Measurements from ENCODE around the gene KCTD21.

Gene KCTD21

DNA sequence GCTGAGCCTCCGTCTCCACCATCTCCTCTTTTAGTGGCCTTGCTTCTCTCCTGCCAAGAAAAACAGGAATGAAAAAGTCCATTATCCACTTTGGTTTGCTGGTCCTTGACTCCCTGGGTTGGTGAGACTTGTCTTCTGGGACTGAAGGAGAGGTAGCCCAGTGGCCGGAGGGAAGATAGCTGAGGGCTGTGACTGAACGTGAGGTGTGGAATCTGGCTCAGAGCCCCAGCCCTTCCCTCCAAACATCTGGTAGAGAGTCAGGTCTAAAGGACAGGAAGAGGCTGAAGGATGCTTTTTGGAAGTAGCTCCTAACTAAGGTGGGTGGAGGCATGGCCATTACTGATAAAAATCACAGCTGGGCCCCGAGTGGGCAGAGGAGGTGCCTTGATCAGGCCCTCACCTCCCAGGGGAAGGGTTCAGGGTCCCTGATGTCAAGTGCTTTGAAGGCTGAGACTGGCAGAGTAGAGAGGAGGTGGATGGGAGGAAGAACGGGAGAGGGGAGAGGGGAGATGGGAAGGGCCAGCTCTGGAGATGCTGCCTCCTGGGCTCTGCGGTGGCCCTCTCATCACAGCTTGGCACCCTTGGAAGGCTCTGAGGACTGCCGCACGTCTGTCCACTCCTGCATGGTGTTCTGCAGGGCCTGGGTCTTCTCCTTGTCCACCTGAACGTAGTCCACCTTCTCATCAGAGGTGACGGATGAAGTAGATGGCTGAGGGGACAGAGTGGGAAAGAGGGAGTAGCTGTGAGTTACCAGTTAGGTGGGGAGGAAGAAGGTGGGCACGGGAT, 30.5 kb upstream of the KCTD21 start:
- no peak overlapping the region for H3K4me3 ChIP-seq (ENCODE audit: extremely low read depth, insufficient read depth, low read length, poor library complexity, severe bottlenecking)
- H3K36me3 ChIP-seq (ENCODE audit: control insufficient read depth, insufficient read depth, low read length), result peaks cover 97% of the 10 kb centered on the region
- no peak overlapping the region for H3K27ac ChIP-seq (ENCODE audit: low read depth, low read length, severe bottlenecking)
- WGBS, 2 experiments (ENCODE audit: insufficient coverage in 2 of 2), result 91 to 100% methylated on average over 4 to 8 of the region's 11 CpGs
- peaks cover 5% of the 10 kb centered on the region for H3K4me1 ChIP-seq (ENCODE audit: control insufficient read depth, insufficient read depth, low read length, poor library complexity, severe bottlenecking)
- H3K9me3 ChIP-seq (ENCODE audit: control insufficient read depth, low read length), result no peaks in the 10 kb centered on the region

- H3K27ac ChIP-seq (ENCODE audit: low read depth, low read length, severe bottlenecking), result no peak overlapping the region
- no peak overlapping the region for H3K4me3 ChIP-seq (ENCODE audit: extremely low read depth, insufficient read depth, low read length, poor library complexity, severe bottlenecking)
- peaks cover 5% of the 10 kb centered on the region for H3K4me1 ChIP-seq (ENCODE audit: control insufficient read depth, insufficient read depth, low read length, poor library complexity, severe bottlenecking)
- H3K36me3 ChIP-seq (ENCODE audit: control insufficient read depth, insufficient read depth, low read length), result peaks cover 97% of the 10 kb centered on the region
- no peaks in the 10 kb centered on the region for H3K9me3 ChIP-seq (ENCODE audit: control insufficient read depth, low read length)
- 97 to 100% methylated on average over 10 to 14 of the region's 14 CpGs for WGBS, 2 experiments (ENCODE audit: insufficient coverage in 2 of 2)
Measured at GRCh38 chr11:78217650-78218541, 29.5 kb upstream of the KCTD21 start.

- no peak overlapping the region for H3K27ac ChIP-seq (ENCODE audit: low read depth, low read length, severe bottlenecking)
- WGBS, 2 experiments (ENCODE audit: insufficient coverage in 2 of 2), result 95% methylated on average over 2 to 4 of the region's 5 CpGs
- H3K36me3 ChIP-seq (ENCODE audit: control insufficient read depth, insufficient read depth, low read length), result peaks cover 97% of the 10 kb centered on the region
- H3K4me1 ChIP-seq (ENCODE audit: control insufficient read depth, insufficient read depth, low read length, poor library complexity, severe bottlenecking), result peaks cover 5% of the 10 kb centered on the region
- no peaks in the 10 kb centered on the region for H3K9me3 ChIP-seq (ENCODE audit: control insufficient read depth, low read length)
- H3K4me3 ChIP-seq (ENCODE audit: extremely low read depth, insufficient read depth, low read length, poor library complexity, severe bottlenecking), result no peak overlapping the region
Measured at GRCh38 chr11:78216571-78217287, 28.3 kb upstream of the KCTD21 start.

DNA sequence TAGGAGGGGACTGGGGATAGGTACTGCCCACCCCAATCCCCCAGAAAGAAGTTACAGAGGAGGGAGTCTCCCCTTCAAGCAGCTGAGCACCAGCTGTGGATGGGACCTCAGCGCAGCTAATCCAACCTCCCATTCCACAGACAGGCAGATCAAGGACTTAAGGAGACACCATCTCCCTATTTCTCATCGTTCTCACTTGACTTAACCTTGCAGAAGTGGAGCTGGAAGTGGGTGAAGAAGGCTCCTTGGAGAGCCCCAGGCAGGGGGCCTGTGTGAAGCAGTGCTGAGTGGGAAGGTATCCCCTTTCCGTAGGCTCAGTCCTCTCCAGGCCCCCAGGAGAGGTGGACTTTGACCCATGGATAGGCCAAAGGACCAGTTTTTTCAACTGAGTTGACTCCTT, 27.6 kb upstream of the KCTD21 start:
- WGBS, 2 experiments (ENCODE audit: insufficient coverage in 2 of 2), result 89 to 100% methylated on average over 1 of the region's 3 CpGs
- no peaks in the 10 kb centered on the region for H3K9me3 ChIP-seq (ENCODE audit: control insufficient read depth, low read length)
- H3K27ac ChIP-seq (ENCODE audit: low read depth, low read length, severe bottlenecking), result no peak overlapping the region
- H3K4me1 ChIP-seq (ENCODE audit: control insufficient read depth, insufficient read depth, low read length, poor library complexity, severe bottlenecking), result peaks cover 5% of the 10 kb centered on the region
- no peak overlapping the region for H3K4me3 ChIP-seq (ENCODE audit: extremely low read depth, insufficient read depth, low read length, poor library complexity, severe bottlenecking)
- H3K36me3 ChIP-seq (ENCODE audit: control insufficient read depth, insufficient read depth, low read length), result peaks cover 96% of the 10 kb centered on the region

DNA sequence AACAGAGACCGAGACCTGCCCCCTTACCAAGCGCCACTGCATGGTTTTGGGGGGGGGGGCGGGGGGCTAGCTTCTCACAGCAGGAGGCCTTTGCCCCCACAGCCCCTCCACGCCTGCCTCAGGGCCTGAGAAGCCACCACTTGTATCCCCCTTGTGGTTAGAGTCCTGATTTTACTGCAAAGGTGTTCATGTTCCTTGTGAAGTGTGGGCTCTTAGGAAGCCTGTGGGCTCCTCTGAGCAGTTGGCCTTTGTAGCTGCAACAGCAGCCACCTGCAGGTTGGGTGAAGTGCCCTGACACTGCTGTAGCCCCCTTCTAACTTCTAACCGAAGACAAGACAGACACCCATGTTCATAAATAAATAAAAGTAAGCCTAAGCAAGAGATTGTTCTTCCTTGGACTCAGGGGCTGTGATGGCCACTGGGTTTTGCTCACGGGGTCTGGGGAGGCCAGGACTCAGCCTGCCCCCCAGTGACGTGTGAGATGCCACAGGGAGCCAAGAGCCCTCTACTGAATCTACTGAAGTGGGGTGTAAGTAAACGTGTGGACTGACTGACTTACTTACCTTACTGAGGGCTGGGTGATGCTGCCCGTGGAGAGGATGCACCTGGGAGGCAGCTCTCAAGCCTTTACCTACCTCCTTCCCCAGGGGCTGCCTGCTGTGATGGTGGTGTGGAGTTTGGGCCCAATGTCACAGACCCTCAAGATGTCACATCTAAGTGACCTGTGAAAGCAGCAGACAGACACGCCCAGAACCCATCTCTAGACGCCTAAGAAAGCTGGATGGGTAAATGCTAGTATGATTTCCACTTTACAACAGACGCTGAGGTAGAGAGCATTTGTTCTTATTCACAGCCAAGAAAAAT, 26.1 kb upstream of the KCTD21 start:
- peaks cover 5% of the 10 kb centered on the region for H3K4me1 ChIP-seq (ENCODE audit: control insufficient read depth, insufficient read depth, low read length, poor library complexity, severe bottlenecking)
- peaks cover 96% of the 10 kb centered on the region for H3K36me3 ChIP-seq (ENCODE audit: control insufficient read depth, insufficient read depth, low read length)
- no peak overlapping the region for H3K4me3 ChIP-seq (ENCODE audit: extremely low read depth, insufficient read depth, low read length, poor library complexity, severe bottlenecking)
- WGBS, 2 experiments (ENCODE audit: insufficient coverage in 2 of 2), result 94 to 96% methylated on average over 3 to 4 of the region's 12 CpGs
- H3K9me3 ChIP-seq (ENCODE audit: control insufficient read depth, low read length), result no peaks in the 10 kb centered on the region
- no peak overlapping the region for H3K27ac ChIP-seq (ENCODE audit: low read depth, low read length, severe bottlenecking)

- Histone ChIP-seq H3K4me1 (ENCODE audit: control insufficient read depth, insufficient read depth, low read length, poor library complexity, severe bottlenecking) (peaks cover 5% of the 10 kb centered on the region), H3K4me3 (ENCODE audit: extremely low read depth, insufficient read depth, low read length, poor library complexity, severe bottlenecking) (no peak overlapping the region), H3K27ac (ENCODE audit: low read depth, low read length, severe bottlenecking) (no peak overlapping the region), H3K9me3 (ENCODE audit: control insufficient read depth, low read length) (no peaks in the 10 kb centered on the region), H3K36me3 (ENCODE audit: control insufficient read depth, insufficient read depth, low read length) (peaks cover 96% of the 10 kb centered on the region)
- WGBS, 2 experiments (ENCODE audit: insufficient coverage in 2 of 2), result 96 to 100% methylated on average over 3 to 4 of the region's 8 CpGs
Measured at GRCh38 chr11:78213526-78214330, 25.3 kb upstream of the KCTD21 start.

GRCh38 chr11:78212586-78213371, 24.4 kb upstream of the KCTD21 start:
- Histone ChIP-seq H3K4me3 (ENCODE audit: extremely low read depth, insufficient read depth, low read length, poor library complexity, severe bottlenecking) (no peak overlapping the region), H3K36me3 (ENCODE audit: control insufficient read depth, insufficient read depth, low read length) (peaks cover 88% of the 10 kb centered on the region), H3K9me3 (ENCODE audit: control insufficient read depth, low read length) (no peaks in the 10 kb centered on the region), H3K27ac (ENCODE audit: low read depth, low read length, severe bottlenecking) (no peak overlapping the region), H3K4me1 (ENCODE audit: control insufficient read depth, insufficient read depth, low read length, poor library complexity, severe bottlenecking) (peaks cover 11% of the 10 kb centered on the region)
- 96 to 98% methylated on average over 10 of the region's 11 CpGs for WGBS, 2 experiments (ENCODE audit: insufficient coverage in 2 of 2)

GRCh38 chr11:78211565-78211964, 23.1 kb upstream of the KCTD21 start:
- no peaks in the 10 kb centered on the region for H3K9me3 ChIP-seq (ENCODE audit: control insufficient read depth, low read length)
- H3K4me3 ChIP-seq (ENCODE audit: extremely low read depth, insufficient read depth, low read length, poor library complexity, severe bottlenecking), result no peak overlapping the region
- H3K36me3 ChIP-seq (ENCODE audit: control insufficient read depth, insufficient read depth, low read length), result peaks cover 81% of the 10 kb centered on the region
- peaks cover 11% of the 10 kb centered on the region for H3K4me1 ChIP-seq (ENCODE audit: control insufficient read depth, insufficient read depth, low read length, poor library complexity, severe bottlenecking)
- no peak overlapping the region for H3K27ac ChIP-seq (ENCODE audit: low read depth, low read length, severe bottlenecking)
- WGBS, 2 experiments (ENCODE audit: insufficient coverage in 2 of 2), result 95% methylated on average over 5 of the region's 5 CpGs; no CpG with 5 or more reads in 1 of the 2 experiments

- no peaks in the 10 kb centered on the region for H3K9me3 ChIP-seq (ENCODE audit: control insufficient read depth, low read length)
- peaks cover 79% of the 10 kb centered on the region for H3K36me3 ChIP-seq (ENCODE audit: control insufficient read depth, insufficient read depth, low read length)
- H3K27ac ChIP-seq (ENCODE audit: low read depth, low read length, severe bottlenecking), result no peak overlapping the region
- no peak overlapping the region for H3K4me3 ChIP-seq (ENCODE audit: extremely low read depth, insufficient read depth, low read length, poor library complexity, severe bottlenecking)
- peaks cover 11% of the 10 kb centered on the region for H3K4me1 ChIP-seq (ENCODE audit: control insufficient read depth, insufficient read depth, low read length, poor library complexity, severe bottlenecking)
- WGBS, 2 experiments (ENCODE audit: insufficient coverage in 2 of 2), result 92 to 93% methylated on average over 27 to 30 of the region's 31 CpGs
Measured at GRCh38 chr11:78210000-78210608, 21.7 kb upstream of the KCTD21 start.
